HG03575 (cell line): ENCODE data around the gene LOXHD1.

Source experiments
- ATAC-seq: cut with Tn5 transposase; IDR thresholded peaks from one replicate; pipeline ENCODE4 v1.9.1; 2021; ENCODE audit not compliant: unreplicated experiment, insufficient number of reproducible peaks, low FRiP score; ENCODE audit errors: extremely low read depth

Gene LOXHD1

GRCh38 chr18:46591783-46592391 is 65.1 kb downstream of the LOXHD1 start:
- no peak for ATAC-seq

- ATAC-seq, result no peak
These were observed 66.9 kb downstream of the LOXHD1 start for GRCh38 chr18:46590103-46590502.

- no peak for ATAC-seq
These were observed 67.9 kb downstream of the LOXHD1 start for GRCh38 chr18:46588971-46589660.

GRCh38 chr18:46587600-46587999 is 69.4 kb downstream of the LOXHD1 start:
- no peak for ATAC-seq

GRCh38 chr18:46583711-46584110 is 73.3 kb downstream of the LOXHD1 start:
- ATAC-seq, result no peak

GRCh38 chr18:46581648-46582047 is 75.4 kb downstream of the LOXHD1 start:
- ATAC-seq, result no peak

- ATAC-seq, result no peak
These were observed 78.0 kb downstream of the LOXHD1 start for GRCh38 chr18:46578987-46579386.

- no peak for ATAC-seq
These were observed 79.5 kb downstream of the LOXHD1 start for GRCh38 chr18:46577546-46577945.

- ATAC-seq, result no peak
These were observed 81.2 kb downstream of the LOXHD1 start for GRCh38 chr18:46575851-46576250.

GRCh38 chr18:46574743-46575115 is 82.3 kb downstream of the LOXHD1 start:
- ATAC-seq, result no peak

GRCh38 chr18:46574000-46574742 is 82.8 kb downstream of the LOXHD1 start:
- ATAC-seq, result no peak

- ATAC-seq, result no peak
These were observed 83.9 kb downstream of the LOXHD1 start for GRCh38 chr18:46573156-46573555.

GRCh38 chr18:46571756-46572155 is 85.3 kb downstream of the LOXHD1 start:
- ATAC-seq, result no peak

- ATAC-seq, result no peak
These were observed 86.4 kb downstream of the LOXHD1 start for GRCh38 chr18:46570666-46571065.

- no peak for ATAC-seq
These were observed 86.9 kb downstream of the LOXHD1 start for GRCh38 chr18:46570134-46570533.

- no peak for ATAC-seq
These were observed 87.8 kb downstream of the LOXHD1 start for GRCh38 chr18:46569211-46569610.

GRCh38 chr18:46567196-46567595 is 89.8 kb downstream of the LOXHD1 start:
- no peak for ATAC-seq

GRCh38 chr18:46566111-46566510 is 90.9 kb downstream of the LOXHD1 start:
- no peak for ATAC-seq

- ATAC-seq, result no peak
These were observed 91.8 kb downstream of the LOXHD1 start for GRCh38 chr18:46565256-46565655.

GRCh38 chr18:46563317-46563716 is 93.7 kb downstream of the LOXHD1 start:
- ATAC-seq, result no peak
